AG04450 (cell line): ENCODE results near the gene BBIP1. TPM values are rescaled to one million over a fixed set of nuclear protein-coding genes. Genes with fewer than 3 reads are reported as not detected.

Source experiments
- CTCF ChIA-PET: fragments of 300-600, 350-600 bp; formaldehyde crosslinking; extraction: SDS; loops from one replicate; lab custom pipeline; 2022; ENCODE audit warnings: antibody characterized with exemption, inconsistent platforms; lab: Charles Lee
- POLR2A ChIA-PET: fragments of 350-600 bp; formaldehyde crosslinking; extraction: SDS; loops from one replicate; lab custom pipeline; 2021; ENCODE audit warnings: antibody characterized with exemption, inconsistent platforms; lab: Yijun Ruan, JAX
- DNase-seq: peaks from one replicate; pipeline ENCODE4 v3.0.0-alpha.2; 2011; ENCODE audit warnings: low read depth, low spot score
- H3K27ac ChIP-seq: one replicate; pipeline ENCODE4 v1.5.1; 2012; ENCODE audit warnings: low read depth, low read length, control low read depth
- H3K27me3 ChIP-seq: one replicate; pipeline ENCODE4 v1.6.0; 2012; ENCODE audit warnings: low read length; ENCODE audit not compliant: control insufficient read depth, insufficient read depth
- H3K4me3 ChIP-seq: 2 replicates; pipeline ENCODE4 v1.5.1; 2011; ENCODE audit warnings: mild to moderate bottlenecking, low read depth, low read length, control low read depth
- H3K9me3 ChIP-seq: 2 replicates; pipeline ENCODE4 v1.5.1; 2012; ENCODE audit warnings: low read length; ENCODE audit not compliant: control insufficient read depth, insufficient read depth
- CTCF ChIP-seq: IDR thresholded peaks from 2 replicates; pipeline ENCODE4 v1.5.1; 2011; ENCODE audit warnings: low read depth, low read length, control low read depth, inconsistent platforms
- polyA plus RNA-seq: library from polyadenylated mRNA; depleted of rRNA; stranded (reverse); fragments of >200 nt; gene quantifications from 2 replicates; pipeline ENCODE4 v1.2.3, GENCODE V29; 2011

Gene BBIP1
- polyA plus RNA-seq, 1 experiment = 41.5 TPM

- no peaks in the 10 kb centered on the region for H3K27me3 ChIP-seq
- H3K27ac ChIP-seq = no peak overlapping the region
- no peak overlapping the region for H3K4me3 ChIP-seq
- CTCF ChIA-PET = no interaction called here
- POLR2A ChIA-PET = no interaction called here
- no peaks in the 10 kb centered on the region for H3K9me3 ChIP-seq
- TF ChIP-seq CTCF = no peak
- DNase-seq = no peak
These were observed 20.4 kb upstream of the BBIP1 start for GRCh38 chr10:110939419-110939818.

GRCh38 chr10:110936757-110937156 is 17.8 kb upstream of the BBIP1 start:
- ChIA-PET POLR2A (no interaction called here), CTCF (interaction anchor here (0.6 to 0.7 kb wide), 2 partner anchors 14 to 26 kb away, joined by 3 read pairs; no protein-coding TSS in a partner anchor)
- no peaks in the 10 kb centered on the region for H3K27me3 ChIP-seq
- H3K9me3 ChIP-seq = no peaks in the 10 kb centered on the region
- no peak for TF ChIP-seq CTCF
- no peak overlapping the region for H3K27ac ChIP-seq
- DNase-seq = no peak
- H3K4me3 ChIP-seq = no peak overlapping the region

- no peaks in the 10 kb centered on the region for H3K9me3 ChIP-seq
- ChIA-PET CTCF (no interaction called here), POLR2A (no interaction called here)
- H3K4me3 ChIP-seq = no peak overlapping the region
- no peak for TF ChIP-seq CTCF
- no peaks in the 10 kb centered on the region for H3K27me3 ChIP-seq
- no peak for DNase-seq
- no peak overlapping the region for H3K27ac ChIP-seq
These were observed 13.7 kb upstream of the BBIP1 start for GRCh38 chr10:110932505-110933180.

GRCh38 chr10:110931769-110932381 is 12.9 kb upstream of the BBIP1 start:
- Histone ChIP-seq H3K27ac (no peak overlapping the region), H3K27me3 (no peaks in the 10 kb centered on the region), H3K9me3 (no peaks in the 10 kb centered on the region), H3K4me3 (no peak overlapping the region)
- CTCF ChIA-PET = no interaction called here
- POLR2A ChIA-PET = interaction anchor here (1.0 kb wide), 1 partner anchor 13 kb away, joined by 3 read pairs; the partner anchor contains the start of gene BBIP1
- no peak for TF ChIP-seq CTCF
- no peak for DNase-seq

GRCh38 chr10:110927461-110927860 is 8.5 kb upstream of the BBIP1 start:
- ChIA-PET CTCF (interaction anchor here (1.1 to 2.1 kb wide), 4 partner anchors 8 to 256 kb away, joined by 3 to 7 read pairs (median 4); partner anchors contain the start of gene BBIP1), POLR2A (no interaction called here)
- no peak for TF ChIP-seq CTCF
- no peaks in the 10 kb centered on the region for H3K9me3 ChIP-seq
- H3K27me3 ChIP-seq = no peaks in the 10 kb centered on the region
- no peak overlapping the region for H3K27ac ChIP-seq
- no peak overlapping the region for H3K4me3 ChIP-seq
- no peak for DNase-seq
